ENCODE measurements around the gene MEIS2. TPM values are rescaled to one million over a fixed set of nuclear protein-coding genes. Genes with fewer than 3 reads are reported as not detected.

The MEIS2 gene
- total and polyA plus RNA-seq, 2 of the 13 experiments (the other 11 are each of a cell fraction or from before 2014, with no cell fraction given), result 10.7 to 12.4 TPM

DNA sequence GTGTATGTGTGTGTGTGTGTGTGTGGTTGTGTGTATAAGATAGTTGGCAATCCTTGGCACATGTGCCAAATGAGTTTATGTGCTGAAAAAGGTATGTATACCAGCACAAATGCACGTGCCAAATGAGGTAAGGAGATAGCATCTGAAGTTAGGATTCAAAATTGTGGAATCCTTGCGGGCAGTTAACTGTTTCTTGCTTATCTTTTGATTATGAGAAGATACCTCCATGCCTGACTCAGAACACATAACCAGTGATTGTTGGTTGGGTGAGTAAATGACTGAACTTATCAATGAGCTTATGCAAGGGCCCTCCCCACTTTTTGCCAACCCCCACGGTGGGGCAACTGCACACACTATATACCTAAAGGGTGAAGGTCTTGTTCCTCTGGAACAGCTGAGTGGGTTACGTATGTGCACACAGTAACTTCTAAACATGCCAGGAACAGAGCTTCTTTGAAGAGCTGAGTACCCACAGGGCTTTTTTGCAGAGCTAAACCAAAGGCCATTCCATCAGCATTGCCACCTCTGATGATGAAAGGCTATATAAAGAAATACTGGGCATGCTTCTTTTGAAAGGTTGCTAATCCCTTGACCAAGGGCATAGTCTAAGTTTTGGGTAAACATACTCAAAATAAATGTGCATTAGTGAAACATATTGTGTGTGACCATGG lies 60.1 kb downstream of the MEIS2 start (continued):
- TF ChIP-seq FOXA1 (IDR thresholded peaks at IDR 0.05) (no peak), FOXA1 (CRISPR knock-in tag; IDR thresholded peaks at IDR 0.05) (peak; percentile 24; the same call in 1 of the 2 replicates), ZBTB8A (CRISPR knock-in tag; IDR thresholded peaks at IDR 0.05; ENCODE audit: borderline replicate concordance, low read depth) (no peak), SIX4 (CRISPR knock-in tag; IDR thresholded peaks at IDR 0.05) (0 out of 2 replicates have a peak, but pooled peaks have one; percentile 15)
- TF ChIP-seq, protein P1, sequence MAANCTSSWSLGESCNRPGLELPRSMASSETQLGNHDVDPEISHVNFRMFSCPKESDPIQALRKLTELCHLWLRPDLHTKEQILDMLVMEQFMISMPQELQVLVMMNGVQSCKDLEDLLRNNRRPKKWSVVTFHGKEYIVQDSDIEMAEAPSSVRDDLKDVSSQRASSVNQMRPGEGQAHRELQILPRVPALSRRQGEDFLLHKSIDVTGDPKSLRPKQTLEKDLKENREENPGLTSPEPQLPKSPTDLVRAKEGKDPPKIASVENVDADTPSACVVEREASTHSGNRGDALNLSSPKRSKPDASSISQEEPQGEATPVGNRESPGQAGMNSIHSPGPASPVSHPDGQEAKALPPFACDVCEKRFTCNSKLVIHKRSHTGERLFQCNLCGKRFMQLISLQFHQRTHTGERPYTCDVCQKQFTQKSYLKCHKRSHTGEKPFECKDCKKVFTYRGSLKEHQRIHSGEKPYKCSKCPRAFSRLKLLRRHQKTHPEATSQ (CRISPR knock-in tag; IDR thresholded peaks at IDR 0.05; ENCODE audit: borderline replicate concordance), result no peak

DNA sequence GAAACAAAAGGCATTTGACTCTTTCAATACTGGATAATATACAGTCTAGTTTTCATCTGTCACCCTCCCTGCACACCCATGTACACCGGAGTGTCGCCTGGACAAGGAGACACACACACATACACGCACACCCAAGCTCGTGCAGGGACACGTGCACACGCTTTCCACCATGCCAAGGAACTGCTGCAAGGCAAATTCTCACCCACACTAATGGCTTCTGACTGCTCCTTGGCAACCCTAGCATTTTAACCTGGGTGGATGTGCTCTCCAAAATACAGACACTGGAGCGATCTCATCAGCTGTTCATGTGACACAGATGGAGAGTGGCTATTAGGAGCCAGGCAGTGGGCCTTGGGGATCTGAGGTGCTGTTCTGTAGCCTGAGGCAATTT lies 61.6 kb downstream of the MEIS2 start:
- no peak for FAIRE-seq
- Histone ChIP-seq H3K4me3 (replicated peaks in 1 of 3; ENCODE audit: insufficient read depth in 1 of 3, low read depth in 2 of 3, low read length in 3 of 3) (no peak overlapping the region), H3K27me3 (ENCODE audit: control insufficient read depth in 1 of 2, insufficient read depth in 2 of 2, low read length in 2 of 2) (no peaks in the 10 kb centered on the region), H3K9ac (ENCODE audit: insufficient read depth, low read depth, low read length) (no peak overlapping the region), H3K4me2 (ENCODE audit: low read depth, low read length) (no peak overlapping the region), H3K9me3 (ENCODE audit: low read length) (no peaks in the 10 kb centered on the region), H2AFZ (ENCODE audit: low read length) (no peak overlapping the region), H3K36me3 (replicated peaks in 1 of 2; ENCODE audit: control insufficient read depth in 1 of 2, insufficient read depth in 2 of 2, low read length in 2 of 2) (0 out of 5 replicates have a peak, but pooled peaks cover 0 to 2% of the 10 kb centered on the region in 2 experiments), H3K27ac (ENCODE audit: extremely low read length, insufficient read depth, low read length) (no peak overlapping the region), H3K79me2 (ENCODE audit: insufficient read depth, low read length) (no peaks in the 10 kb centered on the region), H3K4me1 (ENCODE audit: insufficient read depth, low read length) (peaks cover 49% of the 10 kb centered on the region), H4K20me1 (ENCODE audit: insufficient read depth, low read length) (no peaks in the 10 kb centered on the region)
- in situ Hi-C loops (cut with HindIII; ENCODE audit: extremely low pct_ligation_motif_present, low pct_unique_long_range_greater_than_20kb), result no loop called here
- ChIA-PET POLR2A (no interaction called here), CTCF (ENCODE audit: low intra/inter-chr PET ratio, low total read pairs) (no interaction called here)
- DNase-seq (ENCODE audit: low spot score), result no peak
- ATAC-seq, result no peak
- no TSS peak for BruUV-seq (replicated peaks)
- intact Hi-C loops (cut with micrococcal nuclease; ENCODE audit: unreplicated experiment), result no loop called here
- 95% methylated on average over 7 of the region's 7 CpGs for WGBS (ENCODE audit: low lambda C conversion rate)
- TF ChIP-seq, protein P2, sequence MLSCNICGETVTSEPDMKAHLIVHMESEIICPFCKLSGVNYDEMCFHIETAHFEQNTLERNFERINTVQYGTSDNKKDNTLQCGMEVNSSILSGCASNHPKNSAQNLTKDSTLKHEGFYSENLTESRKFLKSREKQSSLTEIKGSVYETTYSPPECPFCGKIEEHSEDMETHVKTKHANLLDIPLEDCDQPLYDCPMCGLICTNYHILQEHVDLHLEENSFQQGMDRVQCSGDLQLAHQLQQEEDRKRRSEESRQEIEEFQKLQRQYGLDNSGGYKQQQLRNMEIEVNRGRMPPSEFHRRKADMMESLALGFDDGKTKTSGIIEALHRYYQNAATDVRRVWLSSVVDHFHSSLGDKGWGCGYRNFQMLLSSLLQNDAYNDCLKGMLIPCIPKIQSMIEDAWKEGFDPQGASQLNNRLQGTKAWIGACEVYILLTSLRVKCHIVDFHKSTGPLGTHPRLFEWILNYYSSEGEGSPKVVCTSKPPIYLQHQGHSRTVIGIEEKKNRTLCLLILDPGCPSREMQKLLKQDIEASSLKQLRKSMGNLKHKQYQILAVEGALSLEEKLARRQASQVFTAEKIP (CRISPR knock-in tag; IDR thresholded peaks at IDR 0.05; ENCODE audit: borderline replicate concordance), result no peak
- TF ChIP-seq HDAC2 (CRISPR knock-in tag; IDR thresholded peaks at IDR 0.05) (no peak), GATAD1 (CRISPR knock-in tag; IDR thresholded peaks at IDR 0.05) (no peak), ZNF235 (CRISPR knock-in tag; IDR thresholded peaks at IDR 0.05; ENCODE audit: borderline replicate concordance) (no peak), ZNF292 (CRISPR knock-in tag; IDR thresholded peaks at IDR 0.05; ENCODE audit: borderline replicate concordance, low read depth) (no peak)
- TF ChIP-seq, protein P3, sequence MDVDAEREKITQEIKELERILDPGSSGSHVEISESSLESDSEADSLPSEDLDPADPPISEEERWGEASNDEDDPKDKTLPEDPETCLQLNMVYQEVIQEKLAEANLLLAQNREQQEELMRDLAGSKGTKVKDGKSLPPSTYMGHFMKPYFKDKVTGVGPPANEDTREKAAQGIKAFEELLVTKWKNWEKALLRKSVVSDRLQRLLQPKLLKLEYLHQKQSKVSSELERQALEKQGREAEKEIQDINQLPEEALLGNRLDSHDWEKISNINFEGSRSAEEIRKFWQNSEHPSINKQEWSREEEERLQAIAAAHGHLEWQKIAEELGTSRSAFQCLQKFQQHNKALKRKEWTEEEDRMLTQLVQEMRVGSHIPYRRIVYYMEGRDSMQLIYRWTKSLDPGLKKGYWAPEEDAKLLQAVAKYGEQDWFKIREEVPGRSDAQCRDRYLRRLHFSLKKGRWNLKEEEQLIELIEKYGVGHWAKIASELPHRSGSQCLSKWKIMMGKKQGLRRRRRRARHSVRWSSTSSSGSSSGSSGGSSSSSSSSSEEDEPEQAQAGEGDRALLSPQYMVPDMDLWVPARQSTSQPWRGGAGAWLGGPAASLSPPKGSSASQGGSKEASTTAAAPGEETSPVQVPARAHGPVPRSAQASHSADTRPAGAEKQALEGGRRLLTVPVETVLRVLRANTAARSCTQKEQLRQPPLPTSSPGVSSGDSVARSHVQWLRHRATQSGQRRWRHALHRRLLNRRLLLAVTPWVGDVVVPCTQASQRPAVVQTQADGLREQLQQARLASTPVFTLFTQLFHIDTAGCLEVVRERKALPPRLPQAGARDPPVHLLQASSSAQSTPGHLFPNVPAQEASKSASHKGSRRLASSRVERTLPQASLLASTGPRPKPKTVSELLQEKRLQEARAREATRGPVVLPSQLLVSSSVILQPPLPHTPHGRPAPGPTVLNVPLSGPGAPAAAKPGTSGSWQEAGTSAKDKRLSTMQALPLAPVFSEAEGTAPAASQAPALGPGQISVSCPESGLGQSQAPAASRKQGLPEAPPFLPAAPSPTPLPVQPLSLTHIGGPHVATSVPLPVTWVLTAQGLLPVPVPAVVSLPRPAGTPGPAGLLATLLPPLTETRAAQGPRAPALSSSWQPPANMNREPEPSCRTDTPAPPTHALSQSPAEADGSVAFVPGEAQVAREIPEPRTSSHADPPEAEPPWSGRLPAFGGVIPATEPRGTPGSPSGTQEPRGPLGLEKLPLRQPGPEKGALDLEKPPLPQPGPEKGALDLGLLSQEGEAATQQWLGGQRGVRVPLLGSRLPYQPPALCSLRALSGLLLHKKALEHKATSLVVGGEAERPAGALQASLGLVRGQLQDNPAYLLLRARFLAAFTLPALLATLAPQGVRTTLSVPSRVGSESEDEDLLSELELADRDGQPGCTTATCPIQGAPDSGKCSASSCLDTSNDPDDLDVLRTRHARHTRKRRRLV (CRISPR knock-in tag; IDR thresholded peaks at IDR 0.05), result no peak
- TF ChIP-seq, protein P4, sequence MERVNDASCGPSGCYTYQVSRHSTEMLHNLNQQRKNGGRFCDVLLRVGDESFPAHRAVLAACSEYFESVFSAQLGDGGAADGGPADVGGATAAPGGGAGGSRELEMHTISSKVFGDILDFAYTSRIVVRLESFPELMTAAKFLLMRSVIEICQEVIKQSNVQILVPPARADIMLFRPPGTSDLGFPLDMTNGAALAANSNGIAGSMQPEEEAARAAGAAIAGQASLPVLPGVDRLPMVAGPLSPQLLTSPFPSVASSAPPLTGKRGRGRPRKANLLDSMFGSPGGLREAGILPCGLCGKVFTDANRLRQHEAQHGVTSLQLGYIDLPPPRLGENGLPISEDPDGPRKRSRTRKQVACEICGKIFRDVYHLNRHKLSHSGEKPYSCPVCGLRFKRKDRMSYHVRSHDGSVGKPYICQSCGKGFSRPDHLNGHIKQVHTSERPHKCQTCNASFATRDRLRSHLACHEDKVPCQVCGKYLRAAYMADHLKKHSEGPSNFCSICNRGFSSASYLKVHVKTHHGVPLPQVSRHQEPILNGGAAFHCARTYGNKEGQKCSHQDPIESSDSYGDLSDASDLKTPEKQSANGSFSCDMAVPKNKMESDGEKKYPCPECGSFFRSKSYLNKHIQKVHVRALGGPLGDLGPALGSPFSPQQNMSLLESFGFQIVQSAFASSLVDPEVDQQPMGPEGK (CRISPR knock-in tag; IDR thresholded peaks at IDR 0.05), result no peak

Data from HepG2 (cell line).